Measurements from ENCODE around the gene EIF3B.

DNA sequence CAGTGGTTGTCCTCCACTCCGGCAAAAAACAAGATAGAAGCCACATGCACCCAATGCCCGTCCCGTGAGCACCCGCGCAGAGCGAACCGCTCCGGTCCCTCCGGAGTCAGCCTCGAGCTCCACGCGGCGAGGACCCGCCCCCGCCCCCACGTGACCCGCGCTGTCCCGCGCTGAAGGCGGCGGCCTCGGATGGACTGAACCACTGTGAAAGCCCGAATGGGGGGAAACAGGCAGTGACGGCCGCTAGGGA is 766 bp upstream of the EIF3B start:
- TF ChIP-seq CTCF (IDR thresholded peaks at IDR 0.05; ENCODE audit: borderline replicate concordance, extremely low read depth, low read length, poor library complexity, severe bottlenecking) (no peak), EZH2 (IDR thresholded peaks at IDR 0.05; ENCODE audit: borderline replicate concordance, low read depth, low read length, severe bottlenecking) (no peak)

All from DND-41 (cell line).